G401 (cell line): Measurements from ENCODE around the gene NAV2. TPM values are rescaled to one million over a fixed set of nuclear protein-coding genes. Genes with fewer than 3 reads are reported as not detected.

Experiments
- DNase-seq: peaks from one replicate; pipeline ENCODE4 v3.0.0-alpha.2; 2015; ENCODE audit warnings: low spot score
- in situ Hi-C: cut with HindIII; loops from 2 replicates; pipeline ENCODE4 v1.10.0; 2016; ENCODE audit warnings: low sequenced_read_pairs, mixed read lengths
- total RNA-seq: library from RNA; depleted of rRNA; stranded (reverse); fragments of >200 nt; shearing (Covaris generic); gene quantifications from 2 replicates; pipeline ENCODE4 v1.2.3, GENCODE V29; 2014

The NAV2 gene
- total RNA-seq, 1 experiment from 2014 or later = 4.2 TPM

- in situ Hi-C loops = no loop called here
- no peak for DNase-seq
Measured at GRCh38 chr11:19963697-19964387, 251.2 kb downstream of the NAV2 start.

GRCh38 chr11:19966441-19966840 is 253.8 kb downstream of the NAV2 start:
- in situ Hi-C loops = no loop called here
- DNase-seq = no peak

GRCh38 chr11:19966927-19967326 is 254.3 kb downstream of the NAV2 start:
- in situ Hi-C loops = no loop called here

GRCh38 chr11:19967787-19968186 is 255.2 kb downstream of the NAV2 start:
- DNase-seq = no peak
- in situ Hi-C loops = no loop called here

More at GRCh38 chr11:19966927-19967326, 254.3 kb downstream of the NAV2 start:
- DNase-seq = no peak

- in situ Hi-C loops = no loop called here
- DNase-seq = no peak
Measured at GRCh38 chr11:19968860-19969259, 256.2 kb downstream of the NAV2 start.

GRCh38 chr11:19970944-19971343 is 258.3 kb downstream of the NAV2 start:
- DNase-seq = no peak
- in situ Hi-C loops = no loop called here

- no peak for DNase-seq
- in situ Hi-C loops = no loop called here
Measured at GRCh38 chr11:19972091-19972490, 259.5 kb downstream of the NAV2 start.

GRCh38 chr11:19972651-19973050 is 260.0 kb downstream of the NAV2 start:
- DNase-seq = no peak
- in situ Hi-C loops = no loop called here

GRCh38 chr11:19973136-19973635 is 260.5 kb downstream of the NAV2 start:
- in situ Hi-C loops = no loop called here
- DNase-seq = no peak

GRCh38 chr11:19974886-19975285 is 262.2 kb downstream of the NAV2 start:
- DNase-seq = no peak
- in situ Hi-C loops = no loop called here

GRCh38 chr11:19975414-19975990 is 262.9 kb downstream of the NAV2 start:
- no peak for DNase-seq
- in situ Hi-C loops = no loop called here

- in situ Hi-C loops = no loop called here
- DNase-seq = no peak
Measured at GRCh38 chr11:19976281-19976941, 263.8 kb downstream of the NAV2 start.

GRCh38 chr11:19977941-19978340 is 265.3 kb downstream of the NAV2 start:
- no peak for DNase-seq
- in situ Hi-C loops = no loop called here

GRCh38 chr11:19978668-19979518 is 266.3 kb downstream of the NAV2 start:
- no peak for DNase-seq
- in situ Hi-C loops = no loop called here

GRCh38 chr11:19979519-19979845 is 266.8 kb downstream of the NAV2 start:
- in situ Hi-C loops = no loop called here
- DNase-seq = no peak

- DNase-seq = no peak
- in situ Hi-C loops = no loop called here
Measured at GRCh38 chr11:19980388-19980787, 267.8 kb downstream of the NAV2 start.

GRCh38 chr11:19980957-19981669 is 268.5 kb downstream of the NAV2 start:
- in situ Hi-C loops = no loop called here

GRCh38 chr11:19982774-19983495 is 270.3 kb downstream of the NAV2 start:
- in situ Hi-C loops = no loop called here
- DNase-seq = no peak

More at GRCh38 chr11:19980957-19981669, 268.5 kb downstream of the NAV2 start:
- no peak for DNase-seq
